ENCODE measurements around the gene HPX.

GRCh38 chr11:6437993-6438392, 2.8 kb downstream of the HPX start:
- TF ChIP-seq POLR2A (IDR thresholded peaks at IDR 0.05) (no peak), CTCF (IDR thresholded peaks at IDR 0.05) (no peak)

Measured in adrenal gland (tissue), 5 donors.